Measurements from ENCODE around the gene OR2S2. TPM values are rescaled to one million over a fixed set of nuclear protein-coding genes. Genes with fewer than 3 reads are reported as not detected.

The OR2S2 gene
- total and polyA plus RNA-seq, 2 of the 8 experiments (the other 6 are each of a cell fraction or from before 2014, with no cell fraction given) = not detected

DNA sequence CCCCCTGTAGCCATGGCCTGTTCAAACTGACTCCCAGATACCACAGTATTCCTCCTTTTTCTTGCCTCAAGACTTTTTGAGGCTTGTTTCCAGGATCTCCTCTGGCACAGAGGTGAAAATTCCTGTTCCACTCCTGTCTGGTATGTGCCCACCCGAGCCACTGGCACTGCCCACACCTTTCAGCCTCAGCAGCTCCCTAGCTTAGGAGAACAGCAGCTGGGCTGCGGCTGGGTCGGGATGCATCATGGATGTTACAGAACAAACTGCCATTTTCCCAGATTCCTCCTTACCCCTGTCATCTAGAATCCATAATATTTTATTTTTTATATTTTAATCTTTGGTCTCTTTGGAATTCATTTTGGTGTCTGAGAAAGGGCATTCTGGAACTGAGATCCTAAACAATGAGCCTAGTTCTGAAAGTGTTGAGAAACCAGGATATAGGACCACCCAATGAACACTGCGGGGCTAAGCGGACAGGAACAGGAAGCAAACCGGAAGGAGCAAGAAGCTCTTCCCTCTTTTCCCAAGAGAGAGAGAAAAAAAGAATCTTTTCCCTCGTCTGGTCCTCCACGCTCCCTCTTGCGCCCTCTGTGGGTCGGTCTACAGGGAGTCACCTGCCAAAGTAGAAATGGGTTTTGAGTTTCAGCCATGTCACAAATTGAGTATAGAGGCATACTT lies 12.5 kb downstream of the OR2S2 start (continued):
- no peak for TF ChIP-seq CBX5 (IDR thresholded peaks at IDR 0.05; ENCODE audit: low read depth, low read length)
- no peak for TF ChIP-seq POU5F1 (IDR thresholded peaks at IDR 0.05; ENCODE audit: low read depth, low read length)
- TF ChIP-seq, protein P1, sequence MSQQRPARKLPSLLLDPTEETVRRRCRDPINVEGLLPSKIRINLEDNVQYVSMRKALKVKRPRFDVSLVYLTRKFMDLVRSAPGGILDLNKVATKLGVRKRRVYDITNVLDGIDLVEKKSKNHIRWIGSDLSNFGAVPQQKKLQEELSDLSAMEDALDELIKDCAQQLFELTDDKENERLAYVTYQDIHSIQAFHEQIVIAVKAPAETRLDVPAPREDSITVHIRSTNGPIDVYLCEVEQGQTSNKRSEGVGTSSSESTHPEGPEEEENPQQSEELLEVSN (IDR thresholded peaks at IDR 0.05) = 0 out of 2 replicates have a peak, but pooled peaks have one; percentile 30
- TF ChIP-seq, protein P2, sequence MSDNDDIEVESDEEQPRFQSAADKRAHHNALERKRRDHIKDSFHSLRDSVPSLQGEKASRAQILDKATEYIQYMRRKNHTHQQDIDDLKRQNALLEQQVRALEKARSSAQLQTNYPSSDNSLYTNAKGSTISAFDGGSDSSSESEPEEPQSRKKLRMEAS (IDR thresholded peaks at IDR 0.05) = no peak
- no peak for TF ChIP-seq TCF12 (IDR thresholded peaks at IDR 0.05; ENCODE audit: low read depth, low read length)
- TF ChIP-seq ZNF274 (IDR thresholded peaks at IDR 0.05; ENCODE audit: borderline replicate concordance, extremely low read depth, low read length) = no peak
- TF ChIP-seq CBX8 (IDR thresholded peaks at IDR 0.05; ENCODE audit: borderline replicate concordance, low read depth, low read length) = no peak
- TF ChIP-seq, protein P3, sequence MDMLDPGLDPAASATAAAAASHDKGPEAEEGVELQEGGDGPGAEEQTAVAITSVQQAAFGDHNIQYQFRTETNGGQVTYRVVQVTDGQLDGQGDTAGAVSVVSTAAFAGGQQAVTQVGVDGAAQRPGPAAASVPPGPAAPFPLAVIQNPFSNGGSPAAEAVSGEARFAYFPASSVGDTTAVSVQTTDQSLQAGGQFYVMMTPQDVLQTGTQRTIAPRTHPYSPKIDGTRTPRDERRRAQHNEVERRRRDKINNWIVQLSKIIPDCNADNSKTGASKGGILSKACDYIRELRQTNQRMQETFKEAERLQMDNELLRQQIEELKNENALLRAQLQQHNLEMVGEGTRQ (IDR thresholded peaks at IDR 0.05; ENCODE audit: low read length) = no peak
- no peak for TF ChIP-seq SAP30 (IDR thresholded peaks at IDR 0.05; ENCODE audit: insufficient read depth, insufficient replicate concordance, low read length)
- TF ChIP-seq HDAC6 (IDR thresholded peaks at IDR 0.05; ENCODE audit: low read depth, low read length) = no peak
- TF ChIP-seq, protein P4, sequence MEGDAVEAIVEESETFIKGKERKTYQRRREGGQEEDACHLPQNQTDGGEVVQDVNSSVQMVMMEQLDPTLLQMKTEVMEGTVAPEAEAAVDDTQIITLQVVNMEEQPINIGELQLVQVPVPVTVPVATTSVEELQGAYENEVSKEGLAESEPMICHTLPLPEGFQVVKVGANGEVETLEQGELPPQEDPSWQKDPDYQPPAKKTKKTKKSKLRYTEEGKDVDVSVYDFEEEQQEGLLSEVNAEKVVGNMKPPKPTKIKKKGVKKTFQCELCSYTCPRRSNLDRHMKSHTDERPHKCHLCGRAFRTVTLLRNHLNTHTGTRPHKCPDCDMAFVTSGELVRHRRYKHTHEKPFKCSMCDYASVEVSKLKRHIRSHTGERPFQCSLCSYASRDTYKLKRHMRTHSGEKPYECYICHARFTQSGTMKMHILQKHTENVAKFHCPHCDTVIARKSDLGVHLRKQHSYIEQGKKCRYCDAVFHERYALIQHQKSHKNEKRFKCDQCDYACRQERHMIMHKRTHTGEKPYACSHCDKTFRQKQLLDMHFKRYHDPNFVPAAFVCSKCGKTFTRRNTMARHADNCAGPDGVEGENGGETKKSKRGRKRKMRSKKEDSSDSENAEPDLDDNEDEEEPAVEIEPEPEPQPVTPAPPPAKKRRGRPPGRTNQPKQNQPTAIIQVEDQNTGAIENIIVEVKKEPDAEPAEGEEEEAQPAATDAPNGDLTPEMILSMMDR (IDR thresholded peaks at IDR 0.05; ENCODE audit: control extremely low read depth in 1 of 3, insufficient read depth in 1 of 3, low read depth in 1 of 3, low read length in 3 of 3) = peak; percentile 74 to 90 (median 84)
- no peak for TF ChIP-seq JUN (IDR thresholded peaks at IDR 0.05; ENCODE audit: low read depth, low read length)
- TF ChIP-seq RNF2 (IDR thresholded peaks at IDR 0.05; ENCODE audit: borderline replicate concordance, low read depth, low read length, missing control alignments, poor library complexity, severe bottlenecking) = no peak

All from H1 (cell line).